Astrocyte of the cerebellum (primary cell): ENCODE data around the gene PCDH1.

Experiments used
- DNase-seq: peaks from one replicate; pipeline ENCODE4 v3.0.0-alpha.2; 2011; ENCODE audit warnings: low read depth
- H3K4me3 ChIP-seq: 2 replicates; pipeline ENCODE4 v1.5.1; 2011; ENCODE audit warnings: mild to moderate bottlenecking, low read depth, low read length, moderate library complexity
- CTCF ChIP-seq: IDR thresholded peaks from 2 replicates; pipeline ENCODE4 v1.5.1; 2012; ENCODE audit warnings: low read length, low read depth, moderate library complexity, mild to moderate bottlenecking; ENCODE audit errors: missing control alignments
- in situ Hi-C: cut with HindIII; loops from 2 replicates; pipeline ENCODE4 v1.10.0; 2017; ENCODE audit warnings: low sequenced_read_pairs

PCDH1 gene

DNA sequence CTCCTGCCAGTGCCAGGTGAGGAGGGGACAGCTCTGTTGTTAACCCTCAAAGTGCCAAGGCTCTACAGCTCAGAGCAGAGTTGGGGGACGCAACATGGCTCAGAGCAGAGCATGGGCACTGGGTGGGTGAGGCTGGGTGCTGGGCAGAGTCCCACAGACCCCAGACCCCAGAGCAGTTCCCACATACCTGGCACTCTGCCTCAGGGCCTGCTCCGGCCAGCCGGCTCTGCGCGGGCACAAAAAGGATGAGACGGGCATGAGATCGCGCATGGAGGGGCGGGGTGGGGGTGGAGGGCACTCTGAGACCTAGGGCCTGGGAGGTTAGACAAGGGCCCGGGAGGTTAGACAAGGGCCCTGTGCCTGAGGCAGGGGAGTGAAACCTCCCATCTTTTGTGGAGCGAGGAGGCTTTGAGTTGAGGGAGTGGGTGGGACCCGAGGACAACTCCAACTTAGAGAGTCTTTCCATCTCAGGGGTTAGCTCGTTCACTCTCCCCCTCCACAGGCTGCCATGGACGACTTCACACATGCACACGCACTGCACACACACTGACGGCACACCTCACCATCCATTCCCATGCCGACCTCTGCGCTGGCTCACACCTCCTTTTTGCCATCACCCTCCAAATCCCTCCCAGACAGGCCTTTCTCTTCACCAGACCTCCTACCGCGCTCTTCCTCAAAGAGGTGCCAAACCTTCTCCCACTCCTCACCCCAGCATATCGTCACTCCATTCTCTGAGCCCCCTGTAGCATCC is 22.0 kb downstream of the PCDH1 start:
- H3K4me3 ChIP-seq: no peak overlapping the region
- DNase-seq: no peak
- TF ChIP-seq CTCF: no peak
- in situ Hi-C loops: no loop called here

DNA sequence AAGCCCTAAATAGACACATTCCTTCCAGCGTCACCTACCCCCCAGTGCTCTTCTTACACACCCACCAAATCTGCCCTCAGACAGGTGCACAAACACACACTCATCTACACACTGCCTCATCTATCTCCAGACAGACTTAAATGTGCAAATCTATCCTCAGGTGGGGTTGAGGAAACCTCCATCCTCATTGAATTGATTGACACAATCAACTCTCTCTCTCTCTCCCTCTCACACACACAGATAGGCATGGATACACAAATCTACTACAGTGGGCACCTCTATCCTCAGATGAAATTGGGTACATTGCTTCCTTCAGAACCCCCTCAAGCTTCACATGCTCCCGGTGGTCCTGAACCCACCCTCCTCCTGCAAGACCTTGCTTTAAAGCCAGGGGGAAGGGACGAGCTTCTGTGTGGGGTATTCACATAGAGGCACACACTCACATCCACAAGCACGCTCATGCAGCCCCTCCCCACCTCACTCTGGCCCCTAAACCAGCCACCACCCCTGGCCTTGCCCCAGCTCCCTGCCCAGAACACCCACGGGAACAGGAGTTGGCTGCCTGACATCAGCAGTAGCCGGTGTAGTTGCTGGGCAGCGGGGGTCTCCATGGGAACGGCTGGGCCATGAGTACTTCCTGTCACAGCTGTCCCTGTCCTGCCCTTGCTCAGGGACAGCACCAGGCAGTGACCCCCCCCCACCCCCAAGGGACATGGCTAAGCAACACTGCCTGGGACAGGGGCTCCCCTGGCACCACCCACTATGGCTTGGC is 22.8 kb downstream of the PCDH1 start:
- no peak for DNase-seq
- in situ Hi-C loops: no loop called here
- no peak for TF ChIP-seq CTCF
- no peak overlapping the region for H3K4me3 ChIP-seq

DNA sequence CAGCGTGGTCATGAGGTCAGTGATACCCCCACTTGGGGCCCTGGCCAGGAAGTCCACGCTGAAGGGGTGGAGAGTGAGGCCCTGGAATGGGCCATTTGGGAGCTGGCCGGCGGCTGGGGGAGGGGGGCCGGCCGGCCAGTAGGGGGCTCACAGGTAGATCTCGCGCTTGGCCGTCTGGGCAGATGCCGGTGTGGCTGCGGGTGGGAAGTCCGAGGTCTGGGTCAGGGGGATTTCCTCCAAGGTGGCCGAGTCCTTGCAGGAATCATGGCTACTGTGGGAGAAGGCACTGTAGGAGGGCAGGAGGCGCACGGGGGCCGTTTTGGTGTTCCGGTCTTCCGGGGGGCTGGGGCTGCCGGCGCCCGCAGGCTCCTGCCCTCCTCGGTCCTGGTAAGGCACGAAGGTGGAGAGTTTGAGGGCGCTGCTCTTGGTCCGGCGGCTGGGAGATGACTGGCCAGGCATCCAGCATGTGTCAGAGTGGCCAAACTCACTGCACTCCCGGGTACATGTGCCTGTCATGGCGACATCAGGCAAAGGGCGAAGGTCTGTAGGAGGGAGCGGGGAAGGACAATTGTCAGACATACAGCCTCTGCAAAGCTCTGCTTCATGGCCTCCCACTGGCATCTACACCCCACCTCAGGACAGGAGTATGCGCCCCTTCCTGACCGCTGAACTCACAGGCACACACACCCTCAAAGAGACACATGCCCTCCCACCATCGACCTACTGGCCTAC is 24.1 kb downstream of the PCDH1 start:
- no peak for TF ChIP-seq CTCF
- in situ Hi-C loops: no loop called here
- no peak overlapping the region for H3K4me3 ChIP-seq
- DNase-seq: no peak

GRCh38 chr5:141852448-141852847 is 25.8 kb downstream of the PCDH1 start:
- H3K4me3 ChIP-seq: no peak overlapping the region
- no peak for TF ChIP-seq CTCF
- in situ Hi-C loops: no loop called here
- DNase-seq: no peak

DNA sequence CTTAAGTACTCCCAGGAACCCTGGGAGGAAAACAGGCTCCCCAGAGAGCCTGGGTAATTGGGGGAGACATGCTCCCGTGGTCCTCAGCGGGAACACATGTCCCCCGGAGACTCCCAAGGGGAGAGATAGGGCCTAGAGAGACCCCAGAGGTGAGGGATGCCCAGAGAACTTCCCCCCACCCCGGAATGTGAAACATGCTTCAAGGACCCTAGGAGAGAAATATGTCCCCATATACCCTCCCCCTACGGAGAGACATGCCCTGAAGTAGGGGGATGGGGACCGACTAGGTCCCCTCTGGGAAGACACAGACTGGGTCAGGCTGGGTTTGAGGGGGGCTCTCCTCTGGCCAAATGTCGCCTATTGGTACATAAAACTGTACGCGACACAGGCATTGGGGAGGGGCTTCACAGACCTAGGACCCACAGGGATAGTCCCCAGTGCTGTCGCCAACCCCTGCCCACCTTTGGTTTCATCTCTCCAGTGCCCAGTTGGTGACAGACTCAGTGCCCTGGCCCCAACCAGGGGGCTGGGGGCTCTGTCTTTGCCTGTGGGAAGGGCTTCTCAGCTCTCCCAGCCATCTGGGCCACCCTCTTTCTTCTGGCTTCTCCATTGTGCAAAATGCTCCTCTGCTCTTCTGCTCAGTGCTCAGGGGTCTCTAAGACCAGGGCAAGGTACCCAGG is 26.9 kb downstream of the PCDH1 start:
- in situ Hi-C loops: no loop called here
- TF ChIP-seq CTCF: no peak
- H3K4me3 ChIP-seq: no peak overlapping the region
- DNase-seq: no peak

DNA sequence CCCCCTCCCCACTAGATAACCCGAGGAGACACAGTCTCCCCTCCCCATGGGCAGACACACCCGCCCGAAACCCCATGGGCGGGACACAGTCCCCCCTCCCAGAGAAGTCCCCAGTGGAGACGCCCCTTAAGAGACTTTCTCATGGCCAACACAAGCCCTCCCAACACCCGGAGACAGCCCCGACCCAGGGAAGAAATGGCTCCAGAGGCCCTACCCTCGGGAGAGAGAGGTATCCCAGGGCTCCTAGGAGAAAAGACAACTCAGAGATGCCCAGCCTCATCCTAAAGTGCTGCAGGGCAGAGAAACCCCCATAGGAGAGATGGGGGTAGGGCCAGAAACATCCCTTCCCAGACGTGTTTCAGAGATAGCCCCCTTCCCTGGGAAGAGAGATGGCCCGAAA is 27.4 kb downstream of the PCDH1 start:
- TF ChIP-seq CTCF: no peak
- no peak for DNase-seq
- peak overlapping the region; percentile 54 for H3K4me3 ChIP-seq
- in situ Hi-C loops: no loop called here
